ENCODE data around the gene ELK3. TPM values are rescaled to one million over a fixed set of nuclear protein-coding genes. Genes with fewer than 3 reads are reported as not detected.

ELK3 gene
- total RNA-seq, 1 experiment from 2014 or later: 9.4 TPM

DNA sequence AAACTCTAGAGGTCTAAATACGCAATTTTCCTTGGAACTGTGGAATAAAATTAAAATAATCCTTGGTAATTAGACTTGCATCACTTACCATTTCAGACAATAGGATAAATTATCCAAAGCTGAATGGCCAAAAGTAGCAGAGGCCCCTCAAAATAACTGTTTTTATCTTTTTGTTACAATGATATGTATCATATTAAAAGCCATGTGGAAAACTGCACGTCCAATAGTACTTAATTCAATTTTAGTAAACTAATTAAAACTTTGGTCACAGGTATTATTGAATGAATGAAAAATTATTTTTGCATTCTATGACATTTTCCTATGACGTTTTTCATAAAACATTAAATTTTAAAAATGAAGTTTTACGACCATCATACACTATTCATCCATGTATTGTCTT lies 107.6 kb downstream of the ELK3 start:
- no peaks in the 10 kb centered on the region for H4K20me1 ChIP-seq (ENCODE audit: control insufficient read depth, insufficient read depth, insufficient read length)
- no peak overlapping the region for H2AFZ ChIP-seq (ENCODE audit: low read length)
- H3K27ac ChIP-seq (ENCODE audit: insufficient read length, low read depth, low read length): no peak overlapping the region
- no peak overlapping the region for H4K5ac ChIP-seq (ENCODE audit: insufficient read length, low read depth, low read length)
- DNase-seq: no peak
- H3K4me1 ChIP-seq (ENCODE audit: insufficient read depth, low read length): no peaks in the 10 kb centered on the region
- Mint-ChIP-seq H3K27me3 (ENCODE audit: low read depth) (no peaks in the 10 kb centered on the region), H3K4me3 (no peak overlapping the region), H3K27ac (no peak overlapping the region), H3K36me3 (ENCODE audit: insufficient read depth in 1 of 3, low read depth in 3 of 3) (peaks cover 4 to 21% (median 10%) of the 10 kb centered on the region in 3 experiments; a peak in 6 of 7 replicates), H3K4me1 (peaks cover 26 to 37% of the 10 kb centered on the region in 2 experiments), H3K9me3 (no peaks in the 10 kb centered on the region; a peak in 1 of 5 replicates)
- H3T11ph ChIP-seq (ENCODE audit: low read length): no peak overlapping the region
- H3K79me1 ChIP-seq (ENCODE audit: insufficient read depth, low read depth, low read length, poor library complexity, severe bottlenecking): no peaks in the 10 kb centered on the region
- H4K91ac ChIP-seq (ENCODE audit: insufficient read length, low read depth, low read length): no peak overlapping the region
- TF ChIP-seq, protein P1, sequence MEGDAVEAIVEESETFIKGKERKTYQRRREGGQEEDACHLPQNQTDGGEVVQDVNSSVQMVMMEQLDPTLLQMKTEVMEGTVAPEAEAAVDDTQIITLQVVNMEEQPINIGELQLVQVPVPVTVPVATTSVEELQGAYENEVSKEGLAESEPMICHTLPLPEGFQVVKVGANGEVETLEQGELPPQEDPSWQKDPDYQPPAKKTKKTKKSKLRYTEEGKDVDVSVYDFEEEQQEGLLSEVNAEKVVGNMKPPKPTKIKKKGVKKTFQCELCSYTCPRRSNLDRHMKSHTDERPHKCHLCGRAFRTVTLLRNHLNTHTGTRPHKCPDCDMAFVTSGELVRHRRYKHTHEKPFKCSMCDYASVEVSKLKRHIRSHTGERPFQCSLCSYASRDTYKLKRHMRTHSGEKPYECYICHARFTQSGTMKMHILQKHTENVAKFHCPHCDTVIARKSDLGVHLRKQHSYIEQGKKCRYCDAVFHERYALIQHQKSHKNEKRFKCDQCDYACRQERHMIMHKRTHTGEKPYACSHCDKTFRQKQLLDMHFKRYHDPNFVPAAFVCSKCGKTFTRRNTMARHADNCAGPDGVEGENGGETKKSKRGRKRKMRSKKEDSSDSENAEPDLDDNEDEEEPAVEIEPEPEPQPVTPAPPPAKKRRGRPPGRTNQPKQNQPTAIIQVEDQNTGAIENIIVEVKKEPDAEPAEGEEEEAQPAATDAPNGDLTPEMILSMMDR (conservative IDR thresholded peaks at IDR 0.05): no peak
- H3K9ac ChIP-seq (ENCODE audit: extremely low read depth, insufficient read length, low read length): no peak overlapping the region
- no peaks in the 10 kb centered on the region for H3K23me2 ChIP-seq (ENCODE audit: insufficient read length, low read depth, low read length, poor library complexity, severe bottlenecking)
- no peak overlapping the region for H2BK5ac ChIP-seq (ENCODE audit: insufficient read length, low read length)
- whole genome bisulfite sequencing (ENCODE audit: extremely low coverage, insufficient read length, low lambda C conversion rate): 100% methylated on average over 1 of the region's 4 CpGs
- H3K23ac ChIP-seq (ENCODE audit: insufficient read length, low read depth, low read length): no peak overlapping the region
- no peak overlapping the region for H2BK120ac ChIP-seq (ENCODE audit: low read depth, low read length, poor library complexity, severe bottlenecking)
- no peaks in the 10 kb centered on the region for H3K79me2 ChIP-seq (ENCODE audit: insufficient read depth, low read length)
- H3K56ac ChIP-seq (ENCODE audit: insufficient read length, low read depth, low read length): no peak overlapping the region
- H4K8ac ChIP-seq (replicated peaks; ENCODE audit: insufficient read length, low read depth, low read length): no peak overlapping the region
- H2AK5ac ChIP-seq (ENCODE audit: insufficient read length, low read length): no peak overlapping the region
- no peak overlapping the region for H3K4me2 ChIP-seq (ENCODE audit: insufficient read depth, insufficient read length, low read length)
- H3K27me3 ChIP-seq (ENCODE audit: insufficient read depth, low read length): no peaks in the 10 kb centered on the region
- H2BK15ac ChIP-seq (ENCODE audit: low read depth, low read length): no peak overlapping the region
- no peaks in the 10 kb centered on the region for H3K9me3 ChIP-seq (ENCODE audit: control insufficient read depth, low read depth, low read length)
- H2BK20ac ChIP-seq (ENCODE audit: low read depth, low read length, poor library complexity, severe bottlenecking): no peak overlapping the region
- H3K4ac ChIP-seq (ENCODE audit: low read depth, low read length): no peak overlapping the region
- H2BK12ac ChIP-seq (ENCODE audit: insufficient read length, low read depth, low read length): no peak overlapping the region
- no peak overlapping the region for H3K14ac ChIP-seq (ENCODE audit: insufficient read depth, low read length)
- no peak overlapping the region for H3K18ac ChIP-seq (ENCODE audit: insufficient read length, low read depth, low read length)

Measured in H9 (cell line).